B cell (primary cell): ENCODE data around the gene ANKRD42. TPM values are rescaled to one million over a fixed set of nuclear protein-coding genes. Genes with fewer than 3 reads are reported as not detected.

ENCODE experiments used
- ATAC-seq: fragments of 200-7000 bp; cut with Tn5 transposase; one replicate; pipeline ENCODE4 v1.10.0; 2021; ENCODE audit warnings: low read depth, mild to moderate bottlenecking, moderate number of reproducible peaks, moderate library complexity
- CTCF ChIA-PET: fragments of 350-600 bp; sonication (Branson Sonifier 250); formaldehyde crosslinking; loops from one replicate; lab custom pipeline; 2021; ENCODE audit warnings: antibody characterized with exemption, inconsistent platforms; lab: Charles Lee
- POLR2A ChIA-PET: fragments of 350-600 bp; sonication (Branson Sonifier 250); formaldehyde crosslinking; loops from one replicate; lab custom pipeline; 2021; ENCODE audit warnings: antibody characterized with exemption; lab: Charles Lee
- DNase-seq: peaks from one replicate; pipeline ENCODE4 v3.0.0; 2013
- H2AFZ ChIP-seq: 2 replicates; pipeline ENCODE4 v1.6.1; 2012; ENCODE audit warnings: mild to moderate bottlenecking, low read depth, low read length; ENCODE audit not compliant: insufficient read depth, poor library complexity, severe bottlenecking
- H3K27ac ChIP-seq, 2 donors: 1 replicate in 1 of 2; 2 replicates in 1 of 2; pipeline ENCODE4 v1.5.1; 2012 to 2013; ENCODE audit warnings: low read length in 2 of 2, mild to moderate bottlenecking in 2 of 2, moderate library complexity in 1 of 2
- H3K27me3 ChIP-seq, 4 experiments: fragments of 200-600 bp in 1 of 4; sonication (generic) in 1 of 4; replicated peaks in 1 of 4; 1 replicate in 2 of 4; 2 replicates in 2 of 4; pipeline versions ENCODE4 v1.6.1 to v1.7.0; 2013 to 2016; ENCODE audit warnings: low read length in 3 of 4, mild to moderate bottlenecking in 2 of 4, mixed read lengths in 1 of 4, moderate library complexity in 1 of 4; ENCODE audit not compliant: insufficient read depth in 4 of 4, control insufficient read depth in 3 of 4; ENCODE audit errors: control extremely low read depth in 1 of 4
- H3K36me3 ChIP-seq, 2 experiments: replicated peaks in 1 of 2; 1 replicate in 1 of 2; 2 replicates in 1 of 2; pipeline versions ENCODE4 v1.6.1 to v1.7.1; 2013; ENCODE audit warnings: low read length in 1 of 2; ENCODE audit not compliant: insufficient read depth in 2 of 2, control insufficient read depth in 1 of 2; ENCODE audit errors: control extremely low read depth in 1 of 2, extremely low read depth in 1 of 2
- H3K4me1 ChIP-seq, 2 donors: fragments of 200-600 bp in 1 of 2; sonication (generic) in 1 of 2; 1 replicate in 1 of 2; 2 replicates in 1 of 2; pipeline versions ENCODE4 v1.5.1 to v1.6.1; 2013 to 2017; ENCODE audit warnings: low read length in 2 of 2; ENCODE audit not compliant: control insufficient read depth in 2 of 2, insufficient read depth in 2 of 2
- H3K4me2 ChIP-seq: replicated peaks from 2 replicates; pipeline ENCODE3; 2012; ENCODE audit warnings: mild to moderate bottlenecking, low read depth, low read length; ENCODE audit not compliant: poor library complexity, severe bottlenecking
- H3K4me3 ChIP-seq, 5 experiments: fragments of 200-600 bp in 1 of 5; sonication (generic) in 1 of 5; 1 replicate in 3 of 5; 2 replicates in 2 of 5; pipeline versions ENCODE4 v1.5.1 to v1.7.0; 2011 to 2016; ENCODE audit warnings: low read length in 4 of 5, mild to moderate bottlenecking in 4 of 5, low read depth in 2 of 5, control low read depth in 1 of 5, moderate library complexity in 1 of 5; ENCODE audit not compliant: insufficient read depth in 1 of 5; ENCODE audit errors: control extremely low read depth in 1 of 5, extremely low read depth in 1 of 5
- H3K79me2 ChIP-seq: fragments of 200-600 bp; sonication (generic); one replicate; pipeline ENCODE4 v1.6.0; 2016; ENCODE audit warnings: low read length; ENCODE audit not compliant: control insufficient read depth, insufficient read depth
- H3K9ac ChIP-seq: fragments of 200-600 bp; sonication (generic); 2 replicates; pipeline ENCODE4 v1.6.1; 2017; ENCODE audit warnings: mild to moderate bottlenecking, low read length, moderate library complexity
- H3K9me3 ChIP-seq, 3 donors: one replicate each; pipeline versions ENCODE4 v1.6.1 to v1.7.1; 2013; ENCODE audit warnings: low read length in 2 of 3; ENCODE audit not compliant: control insufficient read depth in 2 of 3, insufficient read depth in 1 of 3; ENCODE audit errors: control extremely low read depth in 1 of 3
- H4K20me1 ChIP-seq: 2 replicates; pipeline ENCODE4 v1.6.0; 2012; ENCODE audit warnings: mild to moderate bottlenecking, low read length; ENCODE audit not compliant: insufficient read depth, control insufficient read depth, poor library complexity, severe bottlenecking
- H3K27ac Mint-ChIP-seq: one replicate; pipeline ENCODE4 v1.8.0; 2021; ENCODE audit warnings: mixed read lengths
- H3K27me3 Mint-ChIP-seq: one replicate; pipeline ENCODE4 v1.8.0; 2021; ENCODE audit warnings: mixed read lengths
- H3K4me1 Mint-ChIP-seq: one replicate; pipeline ENCODE4 v1.8.0; 2021; ENCODE audit warnings: mixed read lengths
- H3K4me3 Mint-ChIP-seq: one replicate; pipeline ENCODE4 v1.8.0; 2021; ENCODE audit warnings: mixed read lengths
- H3K9me3 Mint-ChIP-seq: one replicate; pipeline ENCODE4 v1.8.0; 2022; ENCODE audit warnings: mixed read lengths; ENCODE audit not compliant: insufficient read depth
- CTCF ChIP-seq: fragments of 200-600 bp; IDR thresholded peaks from one replicate; pipeline ENCODE4 v1.8.0; 2022; ENCODE audit warnings: antibody characterized with exemption, mild to moderate bottlenecking
- EZH2 ChIP-seq: IDR thresholded peaks from 2 replicates; pipeline ENCODE4 v1.6.1; 2012; ENCODE audit warnings: borderline replicate concordance, low read depth, mild to moderate bottlenecking, moderate library complexity, low read length; ENCODE audit not compliant: insufficient read depth, poor library complexity, severe bottlenecking
- WGBS: methylation state at CpG from one replicate; pipeline ENCODE4 v1.1.5; 2013; ENCODE audit warnings: missing lambda C conversion rate; ENCODE audit not compliant: insufficient coverage; 5-methylcytosine and 5-hydroxymethylcytosine counted together
- intact Hi-C: fragments of 100-400 bp; cut with micrococcal nuclease; formaldehyde crosslinking; loops from one replicate; pipeline ENCODE4 v1.10.0; 2022
- polyA plus RNA-seq: library from polyadenylated mRNA; depleted of rRNA; stranded (reverse); fragments of >200 nt; gene quantifications from 2 replicates; pipeline ENCODE4 v1.2.3, GENCODE V29; 2012
- small RNA-seq: library from RNA; depleted of rRNA; stranded (forward); fragments of <200 nt; gene quantifications from one replicate; pipeline ENCODE3, GENCODE V24; 2012; ENCODE audit warnings: low replicate concordance, low read depth; ENCODE audit not compliant: insufficient read length
- total RNA-seq, 2 donors: library from RNA; stranded (reverse); fragments of 120-200 nt in 1 of 2; gene quantifications; 1 replicate in 1 of 2; 2 replicates in 1 of 2; pipeline versions ENCODE4 v1.2.3 to v1.2.4, GENCODE V29; 2013 to 2022

ANKRD42 gene
- total and polyA plus RNA-seq, 2 donors (not counting 1 experiment from before 2014, with no cell fraction given), result 4.1 to 13.3 TPM

DNA sequence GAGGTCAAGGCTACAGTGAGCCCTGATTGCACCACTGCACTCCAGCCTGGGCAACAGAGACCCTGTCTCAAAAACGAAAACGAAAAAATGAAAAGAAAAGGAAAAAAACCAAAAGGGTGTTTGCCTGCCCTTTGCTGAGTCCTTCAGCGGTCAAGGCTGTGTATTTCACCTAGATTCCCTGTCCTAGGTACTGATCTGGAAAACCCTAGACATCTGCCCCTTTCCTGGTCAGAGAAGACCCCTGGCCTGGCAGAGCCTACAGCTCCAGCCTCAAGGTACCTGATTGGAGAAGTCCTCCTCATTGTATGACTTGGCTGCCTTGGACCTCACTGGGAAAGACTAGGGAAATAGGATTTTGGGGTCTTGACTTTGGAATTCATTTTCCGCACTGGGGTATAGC lies 100.7 kb downstream of the ANKRD42 start:
- intact Hi-C loops, result no loop called here
- CTCF ChIA-PET, result interaction anchor here (1.3 to 4.0 kb wide), 4 partner anchors 12 to 429 kb away, joined by 3 to 32 read pairs (median 19); no protein-coding TSS in a partner anchor
- peaks cover under 1% of the 10 kb centered on the region for H3K27me3 Mint-ChIP-seq

More for the DNA sequence above, 100.7 kb downstream of the ANKRD42 start:
- DNase-seq (no peak), ATAC-seq (no peak)
- no peaks in the 10 kb centered on the region for H3K9me3 Mint-ChIP-seq
- POLR2A ChIA-PET, result no interaction called here
- 100% methylated on average over 4 of the region's 4 CpGs for WGBS
- no peaks in the 10 kb centered on the region for H3K36me3 ChIP-seq
- no peak overlapping the region for H3K9ac ChIP-seq
- H3K4me2 ChIP-seq, result no peak overlapping the region
- no peaks in the 10 kb centered on the region for H3K9me3 ChIP-seq
- TF ChIP-seq CTCF (no peak), EZH2 (no peak)
- no peak overlapping the region for H3K27ac ChIP-seq
- H3K79me2 ChIP-seq, result no peaks in the 10 kb centered on the region
- H3K27me3 ChIP-seq, result peaks cover 0 to 2% (median 0%) of the 10 kb centered on the region in 4 experiments
- no peak overlapping the region for H2AFZ ChIP-seq
- H4K20me1 ChIP-seq, result no peaks in the 10 kb centered on the region
- H3K4me3 ChIP-seq, result no peak overlapping the region
- H3K4me1 ChIP-seq, result peaks cover 7 to 11% of the 10 kb centered on the region in 2 donors
- H3K4me3 Mint-ChIP-seq, result no peak overlapping the region
- no peak overlapping the region for H3K27ac Mint-ChIP-seq
- H3K4me1 Mint-ChIP-seq, result peaks cover 8% of the 10 kb centered on the region

Small RNAs within 50 kb of the gene (small RNA-seq; reads per million reads assigned to genes)
- not detected for gene AP000873.5

Other genes starting within 250 kb of the ANKRD42 start
- 208 and 214 TPM in 2 replicates for gene RAB30, start 121.8 kb upstream of the ANKRD42 start, total RNA-seq
- 26.6 and 57.5 TPM in 2 replicates for gene RAB30, start 121.8 kb upstream of the ANKRD42 start, polyA plus RNA-seq
- 185 and 190 TPM in 2 replicates for gene PCF11, start 36.6 kb upstream of the ANKRD42 start, total RNA-seq
- 123 and 147 TPM in 2 replicates for gene PCF11, start 36.6 kb upstream of the ANKRD42 start, polyA plus RNA-seq
- gene CCDC90B, start 92.7 kb downstream of the ANKRD42 start, total RNA-seq, result 35.2 and 39.1 TPM in 2 replicates
- 20.5 and 32.9 TPM in 2 replicates for gene CCDC90B, start 92.7 kb downstream of the ANKRD42 start, polyA plus RNA-seq